Measurements from ENCODE around the gene FBXL7. TPM values are rescaled to one million over a fixed set of nuclear protein-coding genes. Genes with fewer than 3 reads are reported as not detected.

The FBXL7 gene
- polyA plus RNA-seq, 1 donor from 2014 or later, result 0.24 TPM

DNA sequence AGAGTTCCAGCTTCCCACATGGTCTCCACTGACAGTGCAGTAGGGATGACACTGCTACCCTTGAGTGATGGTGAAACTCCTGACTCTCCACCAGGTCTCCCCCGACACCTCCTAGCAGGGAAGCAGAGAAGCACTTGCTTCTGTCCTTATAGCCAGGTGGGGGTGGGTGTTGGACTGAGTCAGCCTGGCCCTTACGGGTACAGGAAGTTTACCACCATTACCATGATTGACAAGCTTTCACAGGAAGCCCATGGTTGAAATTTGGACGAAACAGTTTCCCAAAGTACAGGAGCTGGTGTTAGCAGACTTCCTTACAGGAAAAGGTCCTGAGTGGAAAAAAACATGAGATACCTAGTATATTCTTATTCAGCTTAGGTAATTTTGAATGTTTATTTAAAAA lies 3.1 kb upstream of the FBXL7 start:
- H3K4me2 ChIP-seq (ENCODE audit: low read length), result no peak overlapping the region
- H3K36me3 ChIP-seq (ENCODE audit: insufficient read depth, low read length), result no peaks in the 10 kb centered on the region
- no peaks in the 10 kb centered on the region for H4K20me1 ChIP-seq (ENCODE audit: insufficient read depth)
- H3K4me3 ChIP-seq (ENCODE audit: low read length), result no peak overlapping the region
- H3K27me3 ChIP-seq (ENCODE audit: insufficient read depth, low read depth, low read length), result peaks cover 33% of the 10 kb centered on the region
- H3K9me2 ChIP-seq (ENCODE audit: insufficient read depth, low read length), result no peaks in the 10 kb centered on the region
- H3K27ac ChIP-seq (ENCODE audit: low read length), result no peak overlapping the region
- no peaks in the 10 kb centered on the region for H3K79me2 ChIP-seq (replicated peaks; ENCODE audit: insufficient read depth, low read length)
- no peak overlapping the region for H3K9ac ChIP-seq (ENCODE audit: low read length)
- no peak overlapping the region for H2AFZ ChIP-seq (ENCODE audit: low read depth, low read length)
- H3K9me3 ChIP-seq (ENCODE audit: low read length), result no peaks in the 10 kb centered on the region
- TF ChIP-seq EP300 (conservative IDR thresholded peaks at IDR 0.05; ENCODE audit: poor library complexity, severe bottlenecking) (no peak), TAF1 (IDR thresholded peaks at IDR 0.05; ENCODE audit: low read depth) (no peak), SMC3 (conservative IDR thresholded peaks at IDR 0.05; ENCODE audit: poor library complexity) (no peak)
- TF ChIP-seq, protein P1, sequence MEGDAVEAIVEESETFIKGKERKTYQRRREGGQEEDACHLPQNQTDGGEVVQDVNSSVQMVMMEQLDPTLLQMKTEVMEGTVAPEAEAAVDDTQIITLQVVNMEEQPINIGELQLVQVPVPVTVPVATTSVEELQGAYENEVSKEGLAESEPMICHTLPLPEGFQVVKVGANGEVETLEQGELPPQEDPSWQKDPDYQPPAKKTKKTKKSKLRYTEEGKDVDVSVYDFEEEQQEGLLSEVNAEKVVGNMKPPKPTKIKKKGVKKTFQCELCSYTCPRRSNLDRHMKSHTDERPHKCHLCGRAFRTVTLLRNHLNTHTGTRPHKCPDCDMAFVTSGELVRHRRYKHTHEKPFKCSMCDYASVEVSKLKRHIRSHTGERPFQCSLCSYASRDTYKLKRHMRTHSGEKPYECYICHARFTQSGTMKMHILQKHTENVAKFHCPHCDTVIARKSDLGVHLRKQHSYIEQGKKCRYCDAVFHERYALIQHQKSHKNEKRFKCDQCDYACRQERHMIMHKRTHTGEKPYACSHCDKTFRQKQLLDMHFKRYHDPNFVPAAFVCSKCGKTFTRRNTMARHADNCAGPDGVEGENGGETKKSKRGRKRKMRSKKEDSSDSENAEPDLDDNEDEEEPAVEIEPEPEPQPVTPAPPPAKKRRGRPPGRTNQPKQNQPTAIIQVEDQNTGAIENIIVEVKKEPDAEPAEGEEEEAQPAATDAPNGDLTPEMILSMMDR (IDR thresholded peaks at IDR 0.05; ENCODE audit: poor library complexity, severe bottlenecking), result no peak
- TF ChIP-seq, protein P2, sequence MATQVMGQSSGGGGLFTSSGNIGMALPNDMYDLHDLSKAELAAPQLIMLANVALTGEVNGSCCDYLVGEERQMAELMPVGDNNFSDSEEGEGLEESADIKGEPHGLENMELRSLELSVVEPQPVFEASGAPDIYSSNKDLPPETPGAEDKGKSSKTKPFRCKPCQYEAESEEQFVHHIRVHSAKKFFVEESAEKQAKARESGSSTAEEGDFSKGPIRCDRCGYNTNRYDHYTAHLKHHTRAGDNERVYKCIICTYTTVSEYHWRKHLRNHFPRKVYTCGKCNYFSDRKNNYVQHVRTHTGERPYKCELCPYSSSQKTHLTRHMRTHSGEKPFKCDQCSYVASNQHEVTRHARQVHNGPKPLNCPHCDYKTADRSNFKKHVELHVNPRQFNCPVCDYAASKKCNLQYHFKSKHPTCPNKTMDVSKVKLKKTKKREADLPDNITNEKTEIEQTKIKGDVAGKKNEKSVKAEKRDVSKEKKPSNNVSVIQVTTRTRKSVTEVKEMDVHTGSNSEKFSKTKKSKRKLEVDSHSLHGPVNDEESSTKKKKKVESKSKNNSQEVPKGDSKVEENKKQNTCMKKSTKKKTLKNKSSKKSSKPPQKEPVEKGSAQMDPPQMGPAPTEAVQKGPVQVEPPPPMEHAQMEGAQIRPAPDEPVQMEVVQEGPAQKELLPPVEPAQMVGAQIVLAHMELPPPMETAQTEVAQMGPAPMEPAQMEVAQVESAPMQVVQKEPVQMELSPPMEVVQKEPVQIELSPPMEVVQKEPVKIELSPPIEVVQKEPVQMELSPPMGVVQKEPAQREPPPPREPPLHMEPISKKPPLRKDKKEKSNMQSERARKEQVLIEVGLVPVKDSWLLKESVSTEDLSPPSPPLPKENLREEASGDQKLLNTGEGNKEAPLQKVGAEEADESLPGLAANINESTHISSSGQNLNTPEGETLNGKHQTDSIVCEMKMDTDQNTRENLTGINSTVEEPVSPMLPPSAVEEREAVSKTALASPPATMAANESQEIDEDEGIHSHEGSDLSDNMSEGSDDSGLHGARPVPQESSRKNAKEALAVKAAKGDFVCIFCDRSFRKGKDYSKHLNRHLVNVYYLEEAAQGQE (IDR thresholded peaks at IDR 0.05; ENCODE audit: borderline replicate concordance), result no peak
- H3F3A ChIP-seq (ENCODE audit: insufficient read depth, low read length, poor library complexity, severe bottlenecking), result no peaks in the 10 kb centered on the region

DNA sequence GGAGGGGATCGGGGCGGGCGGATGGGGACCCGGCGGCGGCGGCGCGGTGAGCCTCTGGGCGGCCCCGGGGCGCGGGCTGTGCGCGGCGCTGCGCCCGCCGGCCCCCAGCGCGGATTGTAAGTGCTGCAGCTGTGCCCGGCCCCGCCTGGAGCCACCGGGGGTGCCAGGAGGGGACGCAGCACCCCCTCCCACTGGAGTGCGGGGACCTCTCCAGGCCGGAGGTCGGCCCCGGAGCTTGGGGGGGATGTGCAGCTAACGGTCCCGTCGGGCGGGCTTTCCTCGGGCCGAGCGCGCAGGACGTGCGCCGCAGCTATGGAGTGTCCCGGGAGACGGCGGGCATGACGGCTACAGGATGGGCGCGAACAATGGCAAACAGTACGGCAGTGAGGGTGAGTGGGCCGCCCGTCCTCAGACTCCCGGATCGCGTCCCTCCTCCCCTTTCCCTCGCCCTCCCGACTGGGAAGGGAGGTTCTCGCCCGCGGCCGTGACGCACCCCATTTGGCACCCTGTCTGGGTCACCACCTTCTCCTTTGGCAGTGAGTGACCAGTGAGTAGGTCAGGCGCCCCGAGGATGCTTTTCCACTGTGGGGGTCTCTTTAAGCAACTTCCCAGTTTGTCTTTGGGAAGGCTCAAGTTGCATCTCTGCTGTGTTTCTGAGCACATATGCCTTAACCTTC lies 483 bp downstream of the FBXL7 start:
- TF ChIP-seq SMC3 (conservative IDR thresholded peaks at IDR 0.05; ENCODE audit: poor library complexity) (no peak), EZH2 (IDR thresholded peaks at IDR 0.05; ENCODE audit: borderline replicate concordance, insufficient read depth, low read length, poor library complexity, severe bottlenecking) (no peak), TAF1 (IDR thresholded peaks at IDR 0.05; ENCODE audit: low read depth) (no peak), RAD21 (conservative IDR thresholded peaks at IDR 0.05) (no peak), POLR2AphosphoS5 (IDR thresholded peaks at IDR 0.05) (no peak), EP300 (conservative IDR thresholded peaks at IDR 0.05; ENCODE audit: poor library complexity, severe bottlenecking) (no peak), MXI1 (conservative IDR thresholded peaks at IDR 0.05; ENCODE audit: poor library complexity, severe bottlenecking) (no peak)
- TF ChIP-seq, protein P2 (IDR thresholded peaks at IDR 0.05; ENCODE audit: borderline replicate concordance), result no peak
- TF ChIP-seq, protein P1 (IDR thresholded peaks at IDR 0.05; ENCODE audit: poor library complexity, severe bottlenecking), result no peak
- H3K79me2 ChIP-seq (replicated peaks; ENCODE audit: insufficient read depth, low read length), result peaks cover 25% of the 10 kb centered on the region
- H3K9ac ChIP-seq (ENCODE audit: low read length), result peak overlapping the region; percentile 41
- H3K36me3 ChIP-seq (ENCODE audit: insufficient read depth, low read length), result no peaks in the 10 kb centered on the region
- H3F3A ChIP-seq (ENCODE audit: insufficient read depth, low read length, poor library complexity, severe bottlenecking), result no peaks in the 10 kb centered on the region
- peak overlapping the region; percentile 78 for H3K4me3 ChIP-seq (ENCODE audit: low read length)
- peaks cover 33% of the 10 kb centered on the region for H3K27me3 ChIP-seq (ENCODE audit: insufficient read depth, low read depth, low read length)
- peak overlapping the region; percentile 20 for H3K4me2 ChIP-seq (ENCODE audit: low read length)
- H4K20me1 ChIP-seq (ENCODE audit: insufficient read depth), result no peaks in the 10 kb centered on the region
- H3K9me2 ChIP-seq (ENCODE audit: insufficient read depth, low read length), result no peaks in the 10 kb centered on the region
- H3K9me3 ChIP-seq (ENCODE audit: low read length), result no peaks in the 10 kb centered on the region
- H3K27ac ChIP-seq (ENCODE audit: low read length), result no peak overlapping the region
- no peak overlapping the region for H2AFZ ChIP-seq (ENCODE audit: low read depth, low read length)
